SK-N-SH treated with all-trans-retinoic acid at 6 μM for 48 hours (cell line): ENCODE measurements around the gene SLC51A.
A peak's percentile ranks its signal among the peaks of the same experiment; 100 is the strongest.

Experiments used
- ATAC-seq: fragments of 200-7000 bp; cut with Tn5 transposase; 3 replicates; pipeline ENCODE4 v1.9.1; 2020; ENCODE audit warnings: mild to moderate bottlenecking, moderate library complexity
- ARNTL ChIP-seq: fragments of 450-650 bp; formaldehyde crosslinking; IDR thresholded peaks from 2 replicates; pipeline ENCODE4 v1.5.0; 2020; ENCODE audit warnings: low read depth, mild to moderate bottlenecking, moderate library complexity, borderline replicate concordance
- BACH2 ChIP-seq: fragments of 250-450 bp; sonication (Bioruptor Pico); IDR thresholded peaks from 2 replicates; pipeline ENCODE4 v1.9.0; 2021; ENCODE audit warnings: mild to moderate bottlenecking, borderline replicate concordance
- CREB5 ChIP-seq: fragments of 250-450 bp; sonication (Bioruptor Pico); IDR thresholded peaks from 2 replicates; pipeline ENCODE4 v1.5.1; 2020; ENCODE audit warnings: low read depth, mild to moderate bottlenecking, moderate library complexity
- CSDC2 ChIP-seq: fragments of 250-450 bp; sonication (Bioruptor Pico); IDR thresholded peaks from 2 replicates; pipeline ENCODE4 v1.5.0; 2020; ENCODE audit warnings: mild to moderate bottlenecking, moderate library complexity
- GLIS3 ChIP-seq: fragments of 250-450 bp; sonication (Bioruptor Pico); IDR thresholded peaks from 2 replicates; pipeline ENCODE4 v1.5.0; 2020; ENCODE audit warnings: mild to moderate bottlenecking, moderate library complexity
- ISL1 ChIP-seq: fragments of 250-450 bp; sonication (Bioruptor Pico); IDR thresholded peaks from 2 replicates; pipeline ENCODE4 v2.1.2; 2022; ENCODE audit warnings: mild to moderate bottlenecking, moderate library complexity
- OSR1 ChIP-seq: fragments of 250-450 bp; sonication (Bioruptor Pico); IDR thresholded peaks from 2 replicates; pipeline ENCODE4 v1.8.0; 2022; ENCODE audit warnings: moderate library complexity, mild to moderate bottlenecking, inconsistent platforms
- PATZ1 ChIP-seq: fragments of 250-450 bp; sonication (Bioruptor Pico); IDR thresholded peaks from 2 replicates; pipeline ENCODE4 v1.8.0; 2020; ENCODE audit warnings: mild to moderate bottlenecking, moderate library complexity, borderline replicate concordance
- RARB ChIP-seq: fragments of 250-450 bp; sonication (Bioruptor Pico); IDR thresholded peaks from 2 replicates; pipeline ENCODE4 v1.8.0; 2021; ENCODE audit warnings: mild to moderate bottlenecking, moderate library complexity
- SNAI2 ChIP-seq: fragments of 250-450 bp; sonication (Bioruptor Pico); IDR thresholded peaks from 2 replicates; pipeline ENCODE4 v1.5.0; 2020; ENCODE audit warnings: mild to moderate bottlenecking, moderate library complexity
- TCF4 ChIP-seq: fragments of 250-450 bp; sonication (Bioruptor Pico); IDR thresholded peaks from 2 replicates; pipeline ENCODE4 v1.8.0; 2021; ENCODE audit warnings: mild to moderate bottlenecking, moderate library complexity, borderline replicate concordance
- TOX ChIP-seq: fragments of 250-450 bp; sonication (Bioruptor Pico); IDR thresholded peaks from 2 replicates; pipeline ENCODE4 v1.8.0; 2021; ENCODE audit warnings: mild to moderate bottlenecking, moderate library complexity, borderline replicate concordance
- TSHZ2 ChIP-seq: fragments of 250-450 bp; sonication (Bioruptor Pico); IDR thresholded peaks from 2 replicates; pipeline ENCODE4 v1.5.0; 2020; ENCODE audit warnings: mild to moderate bottlenecking, moderate library complexity
- ZC3H10 ChIP-seq: fragments of 250-450 bp; sonication (Bioruptor Pico); IDR thresholded peaks from 2 replicates; pipeline ENCODE4 v1.5.1; 2021; ENCODE audit warnings: mild to moderate bottlenecking, moderate library complexity
- ZFP3 ChIP-seq: fragments of 250-450 bp; sonication (Bioruptor Pico); IDR thresholded peaks from 2 replicates; pipeline ENCODE4 v1.5.0; 2020; ENCODE audit warnings: mild to moderate bottlenecking, moderate library complexity
- ZFP30 ChIP-seq: fragments of 450-650 bp; formaldehyde crosslinking; IDR thresholded peaks from 2 replicates; pipeline ENCODE4 v1.5.0; 2022; ENCODE audit warnings: mild to moderate bottlenecking, moderate library complexity
- ZNF70 ChIP-seq: fragments of 450-650 bp; formaldehyde crosslinking; IDR thresholded peaks from 2 replicates; pipeline ENCODE4 v1.5.0; 2020; ENCODE audit warnings: mild to moderate bottlenecking, moderate library complexity
- ZNF8 ChIP-seq: fragments of 450-650 bp; formaldehyde crosslinking; IDR thresholded peaks from 2 replicates; pipeline ENCODE4 v1.5.0; 2020; ENCODE audit warnings: mild to moderate bottlenecking, moderate library complexity

Gene SLC51A

GRCh38 chr3:196186651-196187573, 29.4 kb upstream of the SLC51A start:
- ATAC-seq = peak; percentile 44
- TF ChIP-seq GLIS3 (CRISPR knock-in tag) (no peak), TSHZ2 (CRISPR knock-in tag) (no peak), CSDC2 (no peak), TCF4 (CRISPR knock-in tag) (no peak), PATZ1 (CRISPR knock-in tag) (no peak), ARNTL (CRISPR knock-in tag) (no peak), ZNF70 (CRISPR knock-in tag) (no peak), ZNF8 (no peak), SNAI2 (CRISPR knock-in tag) (no peak), ZFP30 (CRISPR knock-in tag) (no peak), CREB5 (no peak), ZC3H10 (CRISPR knock-in tag) (no peak), TOX (no peak), RARB (no peak)

- ATAC-seq = no peak
- TF ChIP-seq BACH2 (CRISPR knock-in tag) = no peak
- no peak for TF ChIP-seq TCF4 (CRISPR knock-in tag)
- TF ChIP-seq ARNTL (CRISPR knock-in tag) = no peak
- no peak for TF ChIP-seq ISL1
- TF ChIP-seq TSHZ2 (CRISPR knock-in tag) = no peak
- no peak for TF ChIP-seq OSR1 (CRISPR knock-in tag)
- TF ChIP-seq CREB5 = no peak
- no peak for TF ChIP-seq GLIS3 (CRISPR knock-in tag)
- no peak for TF ChIP-seq ZFP3 (CRISPR knock-in tag)
Measured at GRCh38 chr3:196189566-196190347, 26.6 kb upstream of the SLC51A start.
